ENCODE measurements around the gene SDR9C7. TPM values are rescaled to one million over a fixed set of nuclear protein-coding genes. Genes with fewer than 3 reads are reported as not detected.
"Not testable (repeated sequence)": the region's sequence is repeated elsewhere in the genome, so short reads cannot be mapped to it uniquely, and the experiment has no call there.

The SDR9C7 gene
- total RNA-seq, 1 experiment from 2014 or later: not detected

GRCh38 chr12:56886319-56886718, 47.9 kb downstream of the SDR9C7 start:
- peaks cover 5% of the 10 kb centered on the region; the same call in 1 of the 2 replicates for H3K27me3 ChIP-seq (ENCODE audit: insufficient read depth, low read depth)
- intact Hi-C loops (cut with micrococcal nuclease; ENCODE audit: unreplicated experiment): no loop called here

DNA sequence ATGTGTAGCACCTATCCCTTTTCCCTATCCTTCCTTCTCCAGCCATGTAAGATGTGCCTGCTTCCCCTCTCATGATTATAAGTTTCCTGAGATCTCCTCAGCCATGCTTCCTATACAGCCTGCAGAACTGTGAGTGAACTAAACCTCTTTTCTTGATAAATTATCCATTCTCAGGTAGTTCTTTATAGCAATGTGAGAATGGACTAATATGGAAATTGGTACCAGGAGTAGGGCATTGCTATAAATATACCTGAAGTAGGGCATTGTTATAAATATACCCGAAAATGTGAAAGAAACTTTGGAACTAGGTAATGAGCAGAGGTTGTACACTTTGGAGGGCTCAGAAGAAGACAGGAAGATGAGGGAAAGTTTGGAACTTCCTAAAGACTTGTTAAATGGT, 48.9 kb downstream of the SDR9C7 start:
- no peak overlapping the region for H2AFZ ChIP-seq
- H3K9me3 ChIP-seq (ENCODE audit: insufficient read depth, low read depth): peaks cover 5% of the 10 kb centered on the region; the same call in 1 of the 2 replicates
- no peaks in the 10 kb centered on the region for H3K4me1 ChIP-seq (replicated peaks; ENCODE audit: insufficient read depth)
- BruUV-seq (replicated peaks): no TSS peak
- no peaks in the 10 kb centered on the region for H4K20me1 ChIP-seq (ENCODE audit: insufficient read depth)
- no peaks in the 10 kb centered on the region for H3F3A ChIP-seq (ENCODE audit: insufficient read depth, low read depth)
- no peaks in the 10 kb centered on the region for H3K79me2 ChIP-seq (ENCODE audit: low read depth)
- H3K36me3 ChIP-seq (ENCODE audit: low read depth): no peaks in the 10 kb centered on the region
- intact Hi-C loops (cut with micrococcal nuclease; ENCODE audit: unreplicated experiment): no loop called here
- no peak overlapping the region for H3K4me2 ChIP-seq
- DNase-seq: no peak
- TF ChIP-seq, protein P1, sequence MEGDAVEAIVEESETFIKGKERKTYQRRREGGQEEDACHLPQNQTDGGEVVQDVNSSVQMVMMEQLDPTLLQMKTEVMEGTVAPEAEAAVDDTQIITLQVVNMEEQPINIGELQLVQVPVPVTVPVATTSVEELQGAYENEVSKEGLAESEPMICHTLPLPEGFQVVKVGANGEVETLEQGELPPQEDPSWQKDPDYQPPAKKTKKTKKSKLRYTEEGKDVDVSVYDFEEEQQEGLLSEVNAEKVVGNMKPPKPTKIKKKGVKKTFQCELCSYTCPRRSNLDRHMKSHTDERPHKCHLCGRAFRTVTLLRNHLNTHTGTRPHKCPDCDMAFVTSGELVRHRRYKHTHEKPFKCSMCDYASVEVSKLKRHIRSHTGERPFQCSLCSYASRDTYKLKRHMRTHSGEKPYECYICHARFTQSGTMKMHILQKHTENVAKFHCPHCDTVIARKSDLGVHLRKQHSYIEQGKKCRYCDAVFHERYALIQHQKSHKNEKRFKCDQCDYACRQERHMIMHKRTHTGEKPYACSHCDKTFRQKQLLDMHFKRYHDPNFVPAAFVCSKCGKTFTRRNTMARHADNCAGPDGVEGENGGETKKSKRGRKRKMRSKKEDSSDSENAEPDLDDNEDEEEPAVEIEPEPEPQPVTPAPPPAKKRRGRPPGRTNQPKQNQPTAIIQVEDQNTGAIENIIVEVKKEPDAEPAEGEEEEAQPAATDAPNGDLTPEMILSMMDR (conservative IDR thresholded peaks at IDR 0.05): no peak
- TF ChIP-seq EZH2 (IDR thresholded peaks at IDR 0.05; ENCODE audit: low read depth): no peak
- H3K4me3 ChIP-seq: no peak overlapping the region
- 0 out of 2 replicates have a peak, but pooled peaks cover 3% of the 10 kb centered on the region for H3K27me3 ChIP-seq (ENCODE audit: insufficient read depth, low read depth)
- CTCF ChIA-PET: no interaction called here
- POLR2A ChIA-PET (ENCODE audit: unreplicated experiment): no interaction called here
- H3K9me2 ChIP-seq (ENCODE audit: insufficient read depth): no peaks in the 10 kb centered on the region
- H3K27ac ChIP-seq: no peak overlapping the region

More at GRCh38 chr12:56886319-56886718, 47.9 kb downstream of the SDR9C7 start:
- Histone ChIP-seq H3K4me1 (replicated peaks; ENCODE audit: insufficient read depth) (no peaks in the 10 kb centered on the region), H3K27ac (no peak overlapping the region), H3K4me2 (no peak overlapping the region), H3K9me3 (ENCODE audit: insufficient read depth, low read depth) (peaks cover 5% of the 10 kb centered on the region; the same call in 1 of the 2 replicates), H2AFZ (no peak overlapping the region), H3K79me2 (ENCODE audit: low read depth) (no peaks in the 10 kb centered on the region), H3F3A (ENCODE audit: insufficient read depth, low read depth) (no peaks in the 10 kb centered on the region), H4K20me1 (ENCODE audit: insufficient read depth) (no peaks in the 10 kb centered on the region), H3K36me3 (ENCODE audit: low read depth) (no peaks in the 10 kb centered on the region), H3K9me2 (ENCODE audit: insufficient read depth) (no peaks in the 10 kb centered on the region), H3K4me3 (no peak overlapping the region)
- no peak for TF ChIP-seq EZH2 (IDR thresholded peaks at IDR 0.05; ENCODE audit: low read depth)
- BruUV-seq (replicated peaks): no TSS peak
- ChIA-PET POLR2A (ENCODE audit: unreplicated experiment) (no interaction called here), CTCF (no interaction called here)
- no peak for DNase-seq

- H3K4me1 ChIP-seq (replicated peaks; ENCODE audit: insufficient read depth): no peaks in the 10 kb centered on the region
- H3K79me2 ChIP-seq (ENCODE audit: low read depth): no peaks in the 10 kb centered on the region
- no peak overlapping the region for H3K4me2 ChIP-seq
- DNase-seq: no peak
- no peak overlapping the region for H2AFZ ChIP-seq
- no peak overlapping the region for H3K27ac ChIP-seq
- ChIA-PET CTCF (no interaction called here), POLR2A (ENCODE audit: unreplicated experiment) (no interaction called here)
- H3K9me2 ChIP-seq (ENCODE audit: insufficient read depth): no peaks in the 10 kb centered on the region
- H3K4me3 ChIP-seq: no peak overlapping the region
- no TSS peak for BruUV-seq (replicated peaks)
- H3K27me3 ChIP-seq (ENCODE audit: insufficient read depth, low read depth): 0 out of 2 replicates have a peak, but pooled peaks cover 7% of the 10 kb centered on the region
- peaks cover 5% of the 10 kb centered on the region; the same call in 1 of the 2 replicates for H3K9me3 ChIP-seq (ENCODE audit: insufficient read depth, low read depth)
- H3F3A ChIP-seq (ENCODE audit: insufficient read depth, low read depth): no peaks in the 10 kb centered on the region
- intact Hi-C loops (cut with micrococcal nuclease; ENCODE audit: unreplicated experiment): no loop called here
- no peaks in the 10 kb centered on the region for H4K20me1 ChIP-seq (ENCODE audit: insufficient read depth)
- H3K36me3 ChIP-seq (ENCODE audit: low read depth): no peaks in the 10 kb centered on the region
- TF ChIP-seq EZH2 (IDR thresholded peaks at IDR 0.05; ENCODE audit: low read depth): no peak
- TF ChIP-seq, protein P1 (conservative IDR thresholded peaks at IDR 0.05): no peak
Measured at GRCh38 chr12:56884421-56884820, 49.8 kb downstream of the SDR9C7 start.

GRCh38 chr12:56882407-56882806, 51.8 kb downstream of the SDR9C7 start:
- H3F3A ChIP-seq (ENCODE audit: insufficient read depth, low read depth); BruUV-seq (replicated peaks); H3K4me1 ChIP-seq (replicated peaks; ENCODE audit: insufficient read depth); H3K4me2 ChIP-seq; intact Hi-C loops (cut with micrococcal nuclease; ENCODE audit: unreplicated experiment); H3K9me2 ChIP-seq (ENCODE audit: insufficient read depth); H3K36me3 ChIP-seq (ENCODE audit: low read depth); H3K9me3 ChIP-seq (ENCODE audit: insufficient read depth, low read depth); POLR2A ChIA-PET (ENCODE audit: unreplicated experiment); H3K27ac ChIP-seq; CTCF ChIA-PET; H3K79me2 ChIP-seq (ENCODE audit: low read depth); H4K20me1 ChIP-seq (ENCODE audit: insufficient read depth); DNase-seq; H2AFZ ChIP-seq; H3K4me3 ChIP-seq: not testable (repeated sequence)
- H3K27me3 ChIP-seq (ENCODE audit: insufficient read depth, low read depth): peaks cover 15% of the 10 kb centered on the region
